Urinary bladder (tissue), 4 donors: ENCODE data around the gene MOB2. TPM values are rescaled to one million over a fixed set of nuclear protein-coding genes. Genes with fewer than 3 reads are reported as not detected.
A peak's percentile ranks its signal among the peaks of the same experiment; 100 is the strongest.

Source experiments
- DNase-seq: peaks from one replicate; pipeline ENCODE4 v3.0.0-alpha.2; 2015; ENCODE audit errors: extremely low spot score
- H3K27ac ChIP-seq: one replicate; pipeline ENCODE4 v1.5.1; 2013; ENCODE audit warnings: low read depth, mild to moderate bottlenecking, moderate library complexity
- H3K36me3 ChIP-seq: one replicate; pipeline ENCODE4 v1.6.1; 2013; ENCODE audit warnings: mild to moderate bottlenecking, moderate library complexity; ENCODE audit not compliant: insufficient read depth
- H3K4me1 ChIP-seq: one replicate; pipeline ENCODE4 v1.6.1; 2013; ENCODE audit warnings: mild to moderate bottlenecking, moderate library complexity; ENCODE audit not compliant: insufficient read depth
- H3K4me3 ChIP-seq: one replicate; pipeline ENCODE4 v1.5.1; 2013; ENCODE audit warnings: low read depth, low read length
- WGBS: extraction: QIAGEN DNeasy Blood & Tissue Kit; methylation state at CpG from one replicate; pipeline ENCODE4 v1.1.7; 2013; 5-methylcytosine and 5-hydroxymethylcytosine counted together
- polyA plus RNA-seq: library from polyadenylated mRNA; stranded (reverse); fragments of 200-250 nt; gene quantifications from one replicate; pipeline ENCODE4 v1.2.3, GENCODE V29; 2013
- total RNA-seq: library from RNA; depleted of rRNA; stranded (reverse); fragments of >200 nt; gene quantifications from one replicate; pipeline ENCODE4 v1.2.3, GENCODE V29; 2014
- donor health status: healthy with polysubstance abuse.
- donor health status: healthy.

The MOB2 gene
- total and polyA plus RNA-seq, 2 donors: 27.5 to 120 TPM

DNA sequence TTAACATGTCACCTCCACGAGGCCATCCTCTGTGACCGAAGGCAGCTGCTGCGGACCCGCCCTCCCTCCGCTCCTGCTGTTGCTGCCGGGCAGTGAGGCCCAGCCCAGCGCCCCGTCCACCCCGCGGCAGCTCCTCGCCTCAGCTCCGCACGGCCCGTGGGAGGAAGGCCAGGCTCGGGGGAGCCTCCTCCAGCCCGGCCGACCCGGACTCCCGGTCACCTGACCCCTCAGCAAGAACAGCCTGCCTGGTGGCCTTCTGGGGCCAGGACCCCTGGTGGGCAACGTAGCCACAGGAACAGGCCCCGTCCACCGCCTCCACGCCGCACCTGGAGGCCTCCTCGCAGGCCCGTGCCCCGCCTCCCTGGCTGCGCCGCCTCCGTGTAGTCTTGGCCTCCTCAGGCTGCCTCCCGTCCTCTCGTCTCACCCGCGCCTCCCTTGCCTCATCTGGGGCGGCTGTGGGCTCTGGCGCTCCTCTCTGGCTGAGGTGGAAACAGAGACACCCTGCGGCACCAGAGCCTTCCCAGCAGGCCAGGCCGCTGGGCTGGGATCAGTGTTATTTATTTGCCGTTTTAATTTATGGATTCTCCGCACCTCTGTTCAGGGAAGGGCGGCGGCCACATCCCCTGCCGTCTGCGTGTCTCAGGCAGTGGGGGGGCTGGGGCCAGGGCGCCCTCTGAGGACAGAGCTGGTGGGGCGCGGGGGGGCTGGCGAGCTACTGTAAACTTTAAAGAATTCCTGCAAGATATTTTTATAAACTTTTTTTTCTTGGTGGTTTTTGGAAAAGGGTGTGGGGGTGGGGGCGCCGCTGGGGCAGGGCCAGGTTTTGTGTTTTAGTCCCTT lies 25.4 kb downstream of the MOB2 start:
- H3K4me3 ChIP-seq: peak overlapping the region; percentile 12
- no peak for DNase-seq

DNA sequence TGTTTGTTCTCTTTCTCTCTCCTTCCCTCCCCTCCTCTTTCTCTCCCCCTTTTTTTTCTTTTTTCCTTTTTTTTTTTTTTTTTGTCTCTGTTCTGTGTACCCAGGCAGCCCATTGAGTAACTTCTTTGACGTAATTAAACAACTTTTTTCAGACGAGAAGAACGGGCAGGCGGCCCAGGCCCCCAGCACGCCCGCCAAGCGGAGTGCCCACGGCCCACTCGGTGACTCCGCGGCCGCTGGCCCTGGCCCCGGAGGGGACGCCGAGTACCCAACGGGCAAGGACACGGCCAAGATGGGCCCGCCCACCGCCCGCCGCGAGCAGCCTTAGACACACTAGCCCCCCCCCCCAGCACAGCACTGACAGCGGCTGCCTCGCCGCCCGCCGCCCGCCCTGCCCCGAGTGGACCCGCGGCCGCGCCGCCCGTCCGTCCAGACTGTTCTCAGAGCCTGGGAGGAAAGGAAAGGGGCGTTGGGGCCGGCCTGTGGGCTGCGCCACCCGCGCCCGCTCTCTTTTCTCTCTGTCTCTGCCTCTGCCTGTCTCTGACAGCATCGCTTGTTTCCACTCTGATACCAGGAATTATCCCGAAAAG lies 26.1 kb downstream of the MOB2 start:
- no peaks in the 10 kb centered on the region for H3K36me3 ChIP-seq
- no peak for DNase-seq
- WGBS: 58% methylated on average over 44 of the region's 44 CpGs
- no peaks in the 10 kb centered on the region for H3K4me1 ChIP-seq
- peak overlapping the region; percentile 29 for H3K4me3 ChIP-seq
- H3K27ac ChIP-seq: peak overlapping the region; percentile 86

More for the DNA sequence above, 25.4 kb downstream of the MOB2 start:
- Histone ChIP-seq H3K27ac (peak overlapping the region; percentile 86), H3K4me1 (no peaks in the 10 kb centered on the region), H3K36me3 (no peaks in the 10 kb centered on the region)
- 57% methylated on average over 50 of the region's 50 CpGs for WGBS

DNA sequence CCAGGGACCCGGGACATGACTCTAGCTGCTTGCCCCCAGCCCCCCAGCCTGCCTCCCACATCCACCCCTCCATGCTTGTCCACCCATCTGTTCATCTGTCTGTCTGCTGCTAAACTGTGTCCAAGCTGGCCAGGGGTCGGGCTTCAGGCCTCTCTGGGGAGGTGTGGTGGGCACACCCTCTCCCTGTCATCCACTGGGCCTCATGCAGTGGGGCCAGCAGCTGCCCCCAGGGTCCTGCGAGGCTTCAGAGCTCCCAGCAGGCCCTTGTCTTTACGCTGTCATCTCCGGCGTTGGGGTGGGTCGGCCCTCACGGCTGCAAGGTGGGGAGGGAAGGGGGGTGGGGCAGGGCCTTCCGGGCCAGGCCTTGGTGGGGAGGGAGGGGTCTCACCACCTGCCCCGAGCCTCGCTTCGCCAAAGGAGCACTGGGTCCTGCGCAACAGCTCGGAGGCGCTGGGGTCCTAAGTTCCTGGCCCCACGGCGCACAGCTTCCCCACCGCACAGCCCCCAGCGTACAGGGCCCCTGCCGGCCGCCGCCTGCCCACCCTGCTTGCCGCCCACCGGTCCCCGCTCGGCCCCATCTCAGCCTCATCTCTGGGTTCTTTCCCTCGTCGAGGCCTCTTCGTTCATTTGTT lies 26.7 kb downstream of the MOB2 start:
- no peak for DNase-seq
- Histone ChIP-seq H3K4me3 (peak overlapping the region; percentile 29), H3K36me3 (no peaks in the 10 kb centered on the region), H3K4me1 (no peaks in the 10 kb centered on the region), H3K27ac (peak overlapping the region; percentile 95)
- 49% methylated on average over 29 of the region's 29 CpGs for WGBS

DNA sequence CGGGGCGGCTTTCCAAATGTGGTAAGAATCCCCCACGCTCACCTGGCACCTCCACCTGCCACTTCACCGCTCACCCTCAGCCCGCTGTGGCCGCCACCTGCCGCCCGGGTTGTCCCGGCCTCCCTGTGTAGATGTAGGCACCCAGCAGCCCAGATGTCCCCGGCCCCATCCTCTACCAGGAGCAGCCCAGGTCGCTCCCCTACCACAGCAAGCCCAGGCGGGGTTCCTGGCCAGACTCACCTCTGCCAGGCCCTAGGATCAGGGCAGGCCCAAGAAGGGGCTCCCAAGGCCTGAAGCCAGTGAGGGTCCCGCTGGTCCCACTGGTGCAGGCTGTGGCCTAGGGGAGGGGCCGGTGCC lies 27.4 kb downstream of the MOB2 start:
- H3K4me3 ChIP-seq: no peak overlapping the region
- H3K4me1 ChIP-seq: no peaks in the 10 kb centered on the region
- H3K36me3 ChIP-seq: no peaks in the 10 kb centered on the region
- H3K27ac ChIP-seq: peak overlapping the region; percentile 84
- 76% methylated on average over 14 of the region's 14 CpGs for WGBS
- no peak for DNase-seq

DNA sequence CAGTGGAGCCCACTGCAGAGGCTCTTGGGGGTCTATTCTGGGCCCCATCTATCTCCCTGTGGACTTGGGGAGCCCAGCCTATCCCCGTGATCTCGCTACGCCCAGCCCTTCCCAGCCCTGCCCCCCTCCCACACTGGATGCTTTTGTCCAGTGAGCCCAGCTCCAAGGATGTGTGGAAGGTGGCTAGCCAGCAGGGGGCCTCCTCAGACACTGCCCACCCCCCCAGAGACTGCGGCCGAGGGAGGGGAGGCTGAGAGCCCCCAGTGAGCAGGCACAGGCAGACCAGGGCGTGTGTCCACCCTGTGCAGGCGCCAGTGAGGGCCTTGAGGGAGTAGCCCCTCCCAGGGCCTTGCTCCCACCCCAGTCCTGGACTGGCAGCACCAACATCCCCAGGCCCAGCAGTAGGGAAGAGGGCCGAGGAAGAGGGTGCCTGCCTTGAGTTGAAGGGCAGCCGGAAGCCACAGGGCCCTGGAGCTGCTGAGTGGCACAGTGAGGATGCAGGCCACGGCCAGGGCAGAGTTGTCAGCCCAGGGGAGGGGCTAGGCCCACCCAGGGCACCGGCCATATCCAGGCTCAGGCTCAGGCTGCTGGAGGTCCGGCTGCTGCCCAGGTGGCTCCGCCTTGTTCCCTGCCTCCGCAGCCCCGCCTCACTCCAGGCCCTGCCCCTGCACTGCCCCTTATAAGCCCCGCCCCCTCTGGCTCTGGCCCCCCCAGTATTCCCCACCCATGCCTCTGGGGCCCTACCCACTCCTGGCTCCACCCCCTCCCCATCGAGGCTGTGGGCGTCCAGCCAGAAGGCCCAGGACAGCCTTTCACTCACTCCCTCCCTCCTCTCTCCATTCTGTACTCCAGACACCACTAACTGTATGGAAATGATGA lies 28.0 kb downstream of the MOB2 start:
- no peak overlapping the region for H3K4me3 ChIP-seq
- WGBS: 38% methylated on average over 18 of the region's 18 CpGs
- no peak overlapping the region for H3K27ac ChIP-seq
- H3K4me1 ChIP-seq: no peaks in the 10 kb centered on the region
- DNase-seq: peak; percentile 52
- no peaks in the 10 kb centered on the region for H3K36me3 ChIP-seq

DNA sequence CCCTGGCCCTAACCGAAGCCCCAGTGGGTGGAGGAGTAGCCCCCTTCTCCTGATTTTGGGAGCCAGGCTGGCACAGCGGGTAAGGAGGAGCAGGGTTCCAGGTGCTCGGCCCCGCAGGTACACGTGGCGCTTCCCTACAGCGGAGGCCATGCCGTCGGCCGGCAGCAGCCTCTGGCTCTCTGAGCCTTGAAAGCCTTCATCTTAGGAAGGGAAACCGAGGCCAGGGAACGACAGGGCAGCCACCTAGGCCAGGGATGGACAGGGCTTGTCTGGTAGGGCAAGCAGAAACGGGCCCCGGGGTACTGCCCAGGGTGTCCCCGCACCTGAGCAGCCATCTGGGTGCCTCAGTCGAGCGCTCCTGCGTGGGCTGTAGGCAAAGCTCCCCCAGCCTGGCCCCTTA lies 28.7 kb downstream of the MOB2 start:
- Histone ChIP-seq H3K4me1 (no peaks in the 10 kb centered on the region), H3K27ac (no peak overlapping the region), H3K36me3 (no peaks in the 10 kb centered on the region), H3K4me3 (no peak overlapping the region)
- WGBS: 88% methylated on average over 18 of the region's 18 CpGs
- DNase-seq: no peak

DNA sequence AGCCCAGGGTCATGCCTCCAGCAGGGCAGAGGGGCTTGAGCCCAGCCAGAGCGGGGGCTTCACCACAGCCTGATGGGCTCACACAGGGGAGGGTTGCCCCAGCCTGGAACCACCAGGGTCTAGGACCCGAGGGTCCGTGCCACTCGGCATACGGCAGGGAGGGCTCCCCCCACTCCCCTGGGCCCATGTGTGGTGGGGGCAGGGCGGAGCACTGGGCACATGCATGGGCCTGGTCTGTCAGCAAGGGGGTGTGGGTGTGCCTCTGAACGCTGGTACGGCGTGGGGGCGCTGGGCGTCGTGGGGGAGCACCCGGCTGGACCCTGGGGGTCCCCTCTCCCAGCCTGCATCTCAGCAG lies 29.3 kb downstream of the MOB2 start:
- no peaks in the 10 kb centered on the region for H3K4me1 ChIP-seq
- H3K4me3 ChIP-seq: no peak overlapping the region
- no peak for DNase-seq
- H3K27ac ChIP-seq: no peak overlapping the region
- no peaks in the 10 kb centered on the region for H3K36me3 ChIP-seq
- WGBS: 83% methylated on average over 13 of the region's 13 CpGs

DNA sequence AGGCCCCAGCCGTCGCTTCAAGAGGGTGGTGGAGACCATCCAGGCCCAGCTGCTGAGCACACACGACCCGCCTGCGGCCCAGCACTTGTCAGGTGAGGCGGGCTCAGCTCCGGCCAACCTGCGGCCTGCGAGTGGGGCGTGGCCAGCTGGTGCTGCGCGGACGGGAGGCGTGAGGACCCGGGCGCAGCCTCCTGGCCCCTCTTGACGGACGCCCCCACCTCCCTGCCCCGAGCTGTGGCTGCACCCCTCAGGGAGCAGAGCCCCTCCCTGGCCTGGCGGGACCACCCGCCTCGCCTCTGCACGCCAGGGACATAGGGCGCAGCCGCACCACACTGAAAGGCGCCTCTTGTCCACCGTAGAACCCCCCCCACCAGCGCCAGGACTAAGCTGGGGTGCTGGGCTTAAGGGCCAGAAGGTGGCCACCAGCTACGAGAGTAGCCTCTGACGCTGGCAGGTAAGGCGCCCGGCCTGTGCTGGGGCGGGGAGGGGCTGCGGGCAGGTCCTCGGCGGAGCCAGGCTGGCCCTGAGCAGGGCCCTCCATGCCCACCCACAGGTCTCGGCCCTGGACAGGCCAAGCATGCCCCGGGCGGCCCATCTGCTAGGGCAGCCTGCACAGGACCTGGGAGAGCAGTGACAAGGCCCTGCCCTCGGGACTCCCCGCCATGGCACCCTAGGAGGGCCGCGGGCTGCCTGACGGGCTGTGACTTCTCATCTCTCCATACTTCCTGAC lies 29.8 kb downstream of the MOB2 start:
- Histone ChIP-seq H3K27ac (no peak overlapping the region), H3K4me1 (no peaks in the 10 kb centered on the region), H3K36me3 (no peaks in the 10 kb centered on the region), H3K4me3 (no peak overlapping the region)
- DNase-seq: no peak
- whole genome bisulfite sequencing: 93% methylated on average over 44 of the region's 44 CpGs

- Histone ChIP-seq H3K4me3 (no peak overlapping the region), H3K27ac (no peak overlapping the region), H3K4me1 (no peaks in the 10 kb centered on the region), H3K36me3 (no peaks in the 10 kb centered on the region)
- WGBS: 83% methylated on average over 22 of the region's 22 CpGs
- DNase-seq: no peak
Measured at GRCh38 chr11:1456176-1456575, 30.4 kb downstream of the MOB2 start.

DNA sequence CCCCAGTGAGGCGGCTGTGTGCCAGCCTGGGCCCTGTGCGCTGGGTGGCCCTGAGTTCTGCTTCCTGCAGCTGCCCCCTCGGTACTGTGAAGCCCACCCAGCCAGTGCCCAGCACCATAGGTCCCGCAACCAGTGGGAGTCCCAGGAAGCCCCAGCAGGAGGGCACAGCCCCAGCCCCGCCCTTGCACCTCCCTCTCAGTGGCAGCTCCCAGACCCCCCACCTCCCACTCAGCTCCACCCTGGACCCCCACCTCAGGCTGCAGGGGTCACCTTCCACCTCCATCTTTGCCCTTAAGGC lies 30.9 kb downstream of the MOB2 start:
- no peaks in the 10 kb centered on the region for H3K36me3 ChIP-seq
- H3K27ac ChIP-seq: no peak overlapping the region
- WGBS: 88% methylated on average over 5 of the region's 5 CpGs
- H3K4me3 ChIP-seq: no peak overlapping the region
- no peaks in the 10 kb centered on the region for H3K4me1 ChIP-seq
- DNase-seq: no peak

DNA sequence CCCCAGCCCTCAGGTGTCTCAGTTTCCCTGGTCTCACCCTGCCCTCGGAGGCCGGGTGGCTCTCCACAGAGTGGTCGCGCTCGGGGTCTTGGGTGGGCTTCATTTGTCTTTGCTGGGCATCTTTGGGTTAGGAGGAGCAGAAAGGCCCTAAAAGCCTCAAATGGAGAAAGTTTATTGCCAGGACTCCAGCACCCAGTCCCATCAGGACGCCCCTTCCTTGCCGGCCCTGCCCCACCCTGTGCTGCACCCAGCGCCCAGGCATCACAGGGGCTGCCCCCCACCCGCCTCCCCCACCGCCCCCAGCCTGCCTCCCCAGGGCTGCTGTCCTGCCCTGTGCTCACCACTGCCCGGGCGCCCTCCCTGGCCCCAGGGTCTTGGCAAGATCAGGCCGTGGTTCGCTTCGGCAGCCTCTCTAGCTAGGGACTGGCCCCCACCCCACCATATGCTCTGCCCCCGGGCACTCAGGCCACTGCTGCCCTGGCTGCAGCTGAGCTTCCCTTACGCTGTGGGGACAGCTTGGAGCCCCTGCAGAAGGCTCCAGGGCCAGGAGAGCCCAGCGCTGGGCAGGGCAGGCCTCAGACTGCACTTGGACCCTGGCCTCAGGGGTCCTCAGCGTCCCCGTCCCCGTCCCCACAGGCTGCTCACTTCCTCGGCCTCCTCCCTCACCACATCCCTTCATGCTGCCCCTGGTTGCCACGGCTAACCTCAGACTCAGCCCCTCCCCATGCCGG lies 31.4 kb downstream of the MOB2 start:
- no peaks in the 10 kb centered on the region for H3K4me1 ChIP-seq
- DNase-seq: no peak
- no peaks in the 10 kb centered on the region for H3K36me3 ChIP-seq
- no peak overlapping the region for H3K4me3 ChIP-seq
- no peak overlapping the region for H3K27ac ChIP-seq
- 80% methylated on average over 24 of the region's 24 CpGs for WGBS

DNA sequence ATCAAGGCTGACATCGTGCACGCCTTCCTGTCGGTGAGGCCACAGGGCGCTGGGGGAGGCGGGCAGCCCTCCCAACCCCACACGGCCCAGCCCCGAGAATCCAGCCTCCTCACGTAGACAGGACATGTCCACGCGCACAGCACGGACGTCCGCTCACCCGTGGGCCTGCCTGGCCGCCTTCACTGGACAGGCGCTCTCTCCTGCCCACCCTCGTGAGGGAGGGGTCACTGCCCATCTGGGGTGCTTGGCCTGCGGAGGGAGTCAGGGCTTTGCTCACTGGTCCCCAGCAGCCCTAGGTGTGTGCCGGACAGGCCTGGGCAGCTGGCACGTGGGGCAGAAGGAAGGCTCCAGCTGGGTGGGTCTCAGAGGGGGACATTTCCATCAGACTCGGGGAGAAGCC lies 32.0 kb downstream of the MOB2 start:
- 77% methylated on average over 21 of the region's 21 CpGs for WGBS
- H3K4me3 ChIP-seq: no peak overlapping the region
- no peaks in the 10 kb centered on the region for H3K4me1 ChIP-seq
- no peaks in the 10 kb centered on the region for H3K36me3 ChIP-seq
- no peak for DNase-seq
- no peak overlapping the region for H3K27ac ChIP-seq
